Calu3 (cell line): ENCODE measurements around the gene TM4SF4. TPM values are rescaled to one million over a fixed set of nuclear protein-coding genes. Genes with fewer than 3 reads are reported as not detected.
A peak's percentile ranks its signal among the peaks of the same experiment; 100 is the strongest.

Source experiments
- BruUV-seq: library from RNA; stranded (reverse); fragments of 400-500 nt; replicated peaks from 2 replicates; lab custom pipeline; 2021; lab: Mats Ljungman, UMichigan
- CTCF ChIA-PET: fragments of 300-600 bp; sonication (Branson Sonifier 250); formaldehyde crosslinking; loops from one replicate; lab custom pipeline; 2022; ENCODE audit warnings: antibody characterized with exemption; lab: Charles Lee
- DNase-seq: peaks from one replicate; pipeline ENCODE4 v3.0.0; 2022
- H3K27ac Mint-ChIP-seq: one replicate; pipeline ENCODE4 v1.8.0; 2022; ENCODE audit warnings: mixed read lengths; ENCODE audit not compliant: unreplicated experiment
- H3K27me3 Mint-ChIP-seq: one replicate; pipeline ENCODE4 v1.8.0; 2022; ENCODE audit warnings: mixed read lengths; ENCODE audit not compliant: unreplicated experiment
- H3K36me3 Mint-ChIP-seq: one replicate; pipeline ENCODE4 v1.8.0; 2022; ENCODE audit warnings: mild to moderate bottlenecking, moderate library complexity, mixed read lengths; ENCODE audit not compliant: insufficient read depth, unreplicated experiment
- H3K4me1 Mint-ChIP-seq: one replicate; pipeline ENCODE4 v1.8.0; 2022; ENCODE audit warnings: mild to moderate bottlenecking, low read depth, mixed read lengths; ENCODE audit not compliant: unreplicated experiment
- H3K4me3 Mint-ChIP-seq: one replicate; pipeline ENCODE4 v1.8.0; 2022; ENCODE audit warnings: mild to moderate bottlenecking, low read depth, moderate library complexity, mixed read lengths; ENCODE audit not compliant: unreplicated experiment
- H3K9me3 Mint-ChIP-seq: one replicate; pipeline ENCODE4 v1.8.0; 2022; ENCODE audit warnings: low read depth, mixed read lengths; ENCODE audit not compliant: unreplicated experiment
- CTCF ChIP-seq: fragments of 200-600 bp; IDR thresholded peaks from one replicate; pipeline ENCODE4 v1.8.0; 2022; ENCODE audit warnings: antibody characterized with exemption; ENCODE audit not compliant: unreplicated experiment
- intact Hi-C: fragments of 100-400 bp; cut with micrococcal nuclease; formaldehyde crosslinking; loops from one replicate; pipeline ENCODE4 v1.10.0; 2022; ENCODE audit not compliant: unreplicated experiment
- total RNA-seq: library from RNA; stranded (reverse); gene quantifications from 2 replicates; pipeline ENCODE4 v1.2.3, GENCODE V29; 2022

Gene TM4SF4
- total RNA-seq, 1 experiment from 2014 or later = 257 TPM

DNA sequence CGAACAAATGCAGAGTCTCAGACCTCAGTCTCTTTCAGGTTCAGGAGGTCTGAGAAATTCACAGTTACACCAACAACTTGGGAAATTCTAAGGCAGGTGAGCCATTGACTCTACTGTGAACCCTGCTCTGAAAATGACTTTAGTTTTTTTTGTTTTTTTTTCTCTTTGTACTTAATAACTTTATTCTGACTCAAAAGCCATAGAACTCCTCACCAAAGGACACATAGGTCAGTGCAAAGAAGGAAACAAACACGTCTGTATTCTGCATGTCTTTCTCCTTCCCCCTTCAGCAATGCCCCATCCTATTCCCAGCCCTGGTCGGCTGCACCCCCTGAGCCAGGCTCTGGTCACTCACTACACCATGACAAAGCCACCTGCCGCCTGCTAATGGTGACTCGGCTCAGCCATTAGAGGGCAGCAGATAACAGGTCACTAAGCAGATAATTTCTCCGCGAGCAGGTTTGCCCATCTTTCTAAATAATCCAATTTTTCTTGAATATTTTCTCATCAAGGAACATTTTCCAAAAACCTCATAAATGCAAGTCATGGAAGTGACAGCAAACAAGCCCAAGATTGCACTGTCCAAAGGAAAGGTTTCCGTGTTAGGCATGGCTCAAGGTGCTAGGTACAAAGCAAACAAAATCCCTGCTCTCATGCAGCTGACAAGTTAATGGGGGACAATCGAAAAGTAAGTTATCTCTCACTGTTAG, 37.7 kb downstream of the TM4SF4 start:
- Mint-ChIP-seq H3K4me1 (peaks cover 28% of the 10 kb centered on the region), H3K9me3 (no peaks in the 10 kb centered on the region), H3K27me3 (no peaks in the 10 kb centered on the region), H3K4me3 (no peak overlapping the region), H3K27ac (peak overlapping the region; percentile 21), H3K36me3 (peaks cover 35% of the 10 kb centered on the region)
- intact Hi-C loops = loop anchor here (1.0 to 5.0 kb wide), 5 partner anchors 205 to 296 kb away; partner anchors contain the start of gene COMMD2
- DNase-seq = peak; percentile 82
- CTCF ChIA-PET = interaction anchor here (0.7 to 1.9 kb wide), 5 partner anchors 147 to 296 kb away, joined by 3 to 6 read pairs (median 4); partner anchors contain the start of gene COMMD2
- peak; percentile 87 for TF ChIP-seq CTCF
- BruUV-seq = no TSS peak

DNA sequence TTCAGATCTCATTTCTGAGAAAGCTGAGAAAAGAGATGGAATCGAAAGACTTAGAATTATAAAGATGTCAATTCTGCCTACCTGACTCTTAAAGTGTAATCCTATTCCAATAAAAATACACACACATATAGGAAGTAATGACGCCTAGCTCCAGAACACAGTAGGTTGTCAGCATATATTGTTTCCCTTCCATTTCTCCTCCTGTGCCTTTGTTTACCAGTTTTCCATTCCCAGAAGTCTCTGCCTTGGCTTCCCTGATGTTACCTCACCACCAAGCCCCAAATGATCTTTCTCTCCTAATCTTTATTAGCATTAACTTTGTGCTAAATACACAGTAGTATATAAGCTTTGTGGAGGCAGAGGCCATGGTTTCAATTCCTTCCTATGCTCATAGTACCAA, 40.0 kb downstream of the TM4SF4 start:
- no peak for DNase-seq
- Mint-ChIP-seq H3K36me3 (peaks cover 36% of the 10 kb centered on the region), H3K27me3 (no peaks in the 10 kb centered on the region), H3K27ac (peak overlapping the region; percentile 5), H3K4me1 (peaks cover 14% of the 10 kb centered on the region), H3K4me3 (no peak overlapping the region), H3K9me3 (no peaks in the 10 kb centered on the region)
- no peak for TF ChIP-seq CTCF
- intact Hi-C loops = loop anchor here (5.0 kb wide), 1 partner anchor 223 kb away; no protein-coding TSS in a partner anchor
- BruUV-seq = no TSS peak
- CTCF ChIA-PET = interaction anchor here (0.6 to 1.9 kb wide), 4 partner anchors 9 to 294 kb away, joined by 3 to 7 read pairs (median 4); no protein-coding TSS in a partner anchor

DNA sequence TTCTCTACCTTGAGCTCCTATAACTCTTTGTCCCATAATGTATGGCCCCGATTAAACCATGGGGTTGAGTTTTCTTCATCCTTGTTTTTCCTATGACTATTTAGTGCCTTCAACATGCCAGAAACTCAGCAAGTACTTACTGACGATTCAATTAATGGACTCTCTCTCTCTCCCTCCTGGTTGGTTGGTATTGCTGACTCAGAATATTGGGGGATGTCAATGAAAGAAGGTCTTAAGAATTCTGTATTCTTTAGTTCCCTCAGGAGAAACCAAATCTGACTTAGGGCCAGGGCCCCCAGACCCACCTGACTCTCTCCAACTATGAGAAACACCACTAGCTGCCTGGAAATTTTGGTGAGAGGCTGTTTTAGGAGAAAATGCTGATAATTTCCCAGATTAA, 40.8 kb downstream of the TM4SF4 start:
- CTCF ChIA-PET = no interaction called here
- peaks cover 44% of the 10 kb centered on the region for H3K36me3 Mint-ChIP-seq
- BruUV-seq = no TSS peak
- TF ChIP-seq CTCF = no peak
- no peak for DNase-seq
- no peaks in the 10 kb centered on the region for H3K9me3 Mint-ChIP-seq
- H3K27ac Mint-ChIP-seq = peak overlapping the region; percentile 5
- intact Hi-C loops = no loop called here
- H3K4me1 Mint-ChIP-seq = peaks cover 15% of the 10 kb centered on the region
- H3K27me3 Mint-ChIP-seq = no peaks in the 10 kb centered on the region
- no peak overlapping the region for H3K4me3 Mint-ChIP-seq

- intact Hi-C loops = no loop called here
- Mint-ChIP-seq H3K27ac (no peak overlapping the region), H3K4me1 (peaks cover 25% of the 10 kb centered on the region), H3K27me3 (no peaks in the 10 kb centered on the region), H3K9me3 (no peaks in the 10 kb centered on the region), H3K4me3 (no peak overlapping the region), H3K36me3 (peaks cover 57% of the 10 kb centered on the region)
- CTCF ChIA-PET = no interaction called here
- no peak for DNase-seq
- BruUV-seq = no TSS peak
- TF ChIP-seq CTCF = no peak
Measured at GRCh38 chr3:149516920-149517319, 42.4 kb downstream of the TM4SF4 start.
